ENCODE measurements around the gene ATG9B.

ATG9B gene

GRCh38 chr7:150974468-150975391, 49.6 kb downstream of the ATG9B start:
- peaks cover 48% of the 10 kb centered on the region for H3K27me3 ChIP-seq (ENCODE audit: control insufficient read depth, insufficient read depth, low read length)
- H3K4me1 ChIP-seq (ENCODE audit: control insufficient read depth, insufficient read depth, low read length): peaks cover 57% of the 10 kb centered on the region
- H3K9ac ChIP-seq (ENCODE audit: low read length): peak overlapping the region; percentile 46
- H3K9me3 ChIP-seq (ENCODE audit: control insufficient read depth, insufficient read depth, low read depth, low read length): no peaks in the 10 kb centered on the region
- peak overlapping the region; percentile 97 for H3K4me3 ChIP-seq (ENCODE audit: low read depth, low read length)
- no peak overlapping the region for H3K27ac ChIP-seq (ENCODE audit: low read depth, low read length)
- H3K36me3 ChIP-seq (ENCODE audit: control insufficient read depth, insufficient read depth, low read length): no peaks in the 10 kb centered on the region

GRCh38 chr7:150973571-150974451, 50.5 kb downstream of the ATG9B start:
- Histone ChIP-seq H3K27ac (ENCODE audit: low read depth, low read length) (no peak overlapping the region), H3K36me3 (ENCODE audit: control insufficient read depth, insufficient read depth, low read length) (no peaks in the 10 kb centered on the region), H3K27me3 (ENCODE audit: control insufficient read depth, insufficient read depth, low read length) (peaks cover 43% of the 10 kb centered on the region), H3K4me3 (ENCODE audit: low read depth, low read length) (peak overlapping the region; percentile 49), H3K9me3 (ENCODE audit: control insufficient read depth, insufficient read depth, low read depth, low read length) (no peaks in the 10 kb centered on the region), H3K9ac (ENCODE audit: low read length) (no peak overlapping the region), H3K4me1 (ENCODE audit: control insufficient read depth, insufficient read depth, low read length) (peaks cover 61% of the 10 kb centered on the region)

- no peak overlapping the region for H3K9ac ChIP-seq (ENCODE audit: low read length)
- H3K9me3 ChIP-seq (ENCODE audit: control insufficient read depth, insufficient read depth, low read depth, low read length): no peaks in the 10 kb centered on the region
- H3K27ac ChIP-seq (ENCODE audit: low read depth, low read length): no peak overlapping the region
Measured at GRCh38 chr7:150972741-150973140, 51.6 kb downstream of the ATG9B start.

GRCh38 chr7:150972023-150972468, 52.2 kb downstream of the ATG9B start:
- H3K4me1 ChIP-seq (ENCODE audit: control insufficient read depth, insufficient read depth, low read length): peaks cover 59% of the 10 kb centered on the region

More at GRCh38 chr7:150972741-150973140, 51.6 kb downstream of the ATG9B start:
- Histone ChIP-seq H3K36me3 (ENCODE audit: control insufficient read depth, insufficient read depth, low read length) (no peaks in the 10 kb centered on the region), H3K4me1 (ENCODE audit: control insufficient read depth, insufficient read depth, low read length) (peaks cover 63% of the 10 kb centered on the region), H3K27me3 (ENCODE audit: control insufficient read depth, insufficient read depth, low read length) (peaks cover 43% of the 10 kb centered on the region), H3K4me3 (ENCODE audit: low read depth, low read length) (no peak overlapping the region)

GRCh38 chr7:150971242-150972022, 52.9 kb downstream of the ATG9B start:
- Histone ChIP-seq H3K36me3 (ENCODE audit: control insufficient read depth, insufficient read depth, low read length) (no peaks in the 10 kb centered on the region), H3K9me3 (ENCODE audit: control insufficient read depth, insufficient read depth, low read depth, low read length) (no peaks in the 10 kb centered on the region), H3K4me3 (ENCODE audit: low read depth, low read length) (no peak overlapping the region), H3K27ac (ENCODE audit: low read depth, low read length) (no peak overlapping the region), H3K4me1 (ENCODE audit: control insufficient read depth, insufficient read depth, low read length) (peaks cover 53% of the 10 kb centered on the region), H3K9ac (ENCODE audit: low read length) (no peak overlapping the region), H3K27me3 (ENCODE audit: control insufficient read depth, insufficient read depth, low read length) (peaks cover 33% of the 10 kb centered on the region)

More at GRCh38 chr7:150972023-150972468, 52.2 kb downstream of the ATG9B start:
- H3K36me3 ChIP-seq (ENCODE audit: control insufficient read depth, insufficient read depth, low read length): no peaks in the 10 kb centered on the region
- no peak overlapping the region for H3K4me3 ChIP-seq (ENCODE audit: low read depth, low read length)
- peaks cover 38% of the 10 kb centered on the region for H3K27me3 ChIP-seq (ENCODE audit: control insufficient read depth, insufficient read depth, low read length)
- H3K27ac ChIP-seq (ENCODE audit: low read depth, low read length): no peak overlapping the region
- H3K9me3 ChIP-seq (ENCODE audit: control insufficient read depth, insufficient read depth, low read depth, low read length): no peaks in the 10 kb centered on the region
- H3K9ac ChIP-seq (ENCODE audit: low read length): no peak overlapping the region

- H3K4me3 ChIP-seq (ENCODE audit: low read depth, low read length): no peak overlapping the region
- no peak overlapping the region for H3K9ac ChIP-seq (ENCODE audit: low read length)
- H3K36me3 ChIP-seq (ENCODE audit: control insufficient read depth, insufficient read depth, low read length): no peaks in the 10 kb centered on the region
- H3K4me1 ChIP-seq (ENCODE audit: control insufficient read depth, insufficient read depth, low read length): peaks cover 43% of the 10 kb centered on the region
- H3K27me3 ChIP-seq (ENCODE audit: control insufficient read depth, insufficient read depth, low read length): peaks cover 22% of the 10 kb centered on the region
- no peaks in the 10 kb centered on the region for H3K9me3 ChIP-seq (ENCODE audit: control insufficient read depth, insufficient read depth, low read depth, low read length)
- H3K27ac ChIP-seq (ENCODE audit: low read depth, low read length): no peak overlapping the region
Measured at GRCh38 chr7:150970424-150970823, 53.9 kb downstream of the ATG9B start.

- Histone ChIP-seq H3K27me3 (ENCODE audit: control insufficient read depth, insufficient read depth, low read length) (peaks cover 13% of the 10 kb centered on the region), H3K27ac (ENCODE audit: low read depth, low read length) (no peak overlapping the region), H3K4me1 (ENCODE audit: control insufficient read depth, insufficient read depth, low read length) (peaks cover 48% of the 10 kb centered on the region)
Measured at GRCh38 chr7:150969475-150969874, 54.8 kb downstream of the ATG9B start.

GRCh38 chr7:150968734-150969372, 55.4 kb downstream of the ATG9B start:
- H3K27ac ChIP-seq (ENCODE audit: low read depth, low read length): no peak overlapping the region
- H3K4me1 ChIP-seq (ENCODE audit: control insufficient read depth, insufficient read depth, low read length): peaks cover 48% of the 10 kb centered on the region
- H3K9me3 ChIP-seq (ENCODE audit: control insufficient read depth, insufficient read depth, low read depth, low read length): no peaks in the 10 kb centered on the region
- no peaks in the 10 kb centered on the region for H3K36me3 ChIP-seq (ENCODE audit: control insufficient read depth, insufficient read depth, low read length)
- H3K9ac ChIP-seq (ENCODE audit: low read length): no peak overlapping the region
- peaks cover 8% of the 10 kb centered on the region for H3K27me3 ChIP-seq (ENCODE audit: control insufficient read depth, insufficient read depth, low read length)
- H3K4me3 ChIP-seq (ENCODE audit: low read depth, low read length): no peak overlapping the region

More at GRCh38 chr7:150969475-150969874, 54.8 kb downstream of the ATG9B start:
- no peak overlapping the region for H3K9ac ChIP-seq (ENCODE audit: low read length)
- H3K4me3 ChIP-seq (ENCODE audit: low read depth, low read length): no peak overlapping the region
- no peaks in the 10 kb centered on the region for H3K36me3 ChIP-seq (ENCODE audit: control insufficient read depth, insufficient read depth, low read length)
- H3K9me3 ChIP-seq (ENCODE audit: control insufficient read depth, insufficient read depth, low read depth, low read length): no peaks in the 10 kb centered on the region

- peaks cover 2% of the 10 kb centered on the region; the same call in 1 of the 2 replicates for H3K27me3 ChIP-seq (ENCODE audit: control insufficient read depth, insufficient read depth, low read length)
- H3K9me3 ChIP-seq (ENCODE audit: control insufficient read depth, insufficient read depth, low read depth, low read length): no peaks in the 10 kb centered on the region
- H3K4me1 ChIP-seq (ENCODE audit: control insufficient read depth, insufficient read depth, low read length): peaks cover 50% of the 10 kb centered on the region
- no peaks in the 10 kb centered on the region for H3K36me3 ChIP-seq (ENCODE audit: control insufficient read depth, insufficient read depth, low read length)
- H3K9ac ChIP-seq (ENCODE audit: low read length): no peak overlapping the region
- no peak overlapping the region for H3K4me3 ChIP-seq (ENCODE audit: low read depth, low read length)
- H3K27ac ChIP-seq (ENCODE audit: low read depth, low read length): no peak overlapping the region
Measured at GRCh38 chr7:150968056-150968733, 56.1 kb downstream of the ATG9B start.

Measured in HUES6 (cell line).